Mucosa of descending colon (tissue), 3 donors: ENCODE data around the gene EHMT1. TPM values are rescaled to one million over a fixed set of nuclear protein-coding genes. Genes with fewer than 3 reads are reported as not detected.

Source experiments
- ATAC-seq: fragments of 200-7000 bp; cut with Tn5 transposase; one replicate; pipeline ENCODE4 v1.9.1; 2020; ENCODE audit warnings: mild to moderate bottlenecking, moderate library complexity
- DNase-seq, 3 donors: peaks; one replicate each; pipeline ENCODE4 v3.0.0-alpha.2; 2020
- H3K36me3 ChIP-seq: fragments of 200-600 bp; one replicate; pipeline ENCODE4 v1.8.0; 2021; ENCODE audit warnings: low read depth, mild to moderate bottlenecking
- H3K4me1 ChIP-seq: fragments of 200-600 bp; one replicate; pipeline ENCODE4 v1.8.0; 2021; ENCODE audit warnings: low read depth, mild to moderate bottlenecking
- H3K4me3 ChIP-seq: fragments of 200-600 bp; one replicate; pipeline ENCODE4 v1.8.0; 2021; ENCODE audit warnings: mild to moderate bottlenecking
- H3K9me3 ChIP-seq: fragments of 200-600 bp; one replicate; pipeline ENCODE4 v1.8.0; 2021; ENCODE audit warnings: mild to moderate bottlenecking
- CTCF ChIP-seq: fragments of 200-600 bp; IDR thresholded peaks from one replicate; pipeline ENCODE4 v1.8.0; 2022; ENCODE audit warnings: antibody characterized with exemption, mild to moderate bottlenecking
- intact Hi-C, 2 donors: fragments of 100-400 bp; cut with DNase I in 1 of 2; cut with micrococcal nuclease in 1 of 2; formaldehyde crosslinking; loops; one replicate each; pipeline versions ENCODE4 v1.11.0 to v1.11.1; 2022; cut with DNase I, micrococcal nuclease
- total RNA-seq, 3 donors: library from RNA; stranded (reverse); fragmentation: NEBNext Ultra II Directional in 2 of 3; extraction: Animal tissue kit (Norgen Biotek cat#: 25700) in 2 of 3; gene quantifications; one replicate each; pipeline versions ENCODE4 v1.2.1 to v1.2.4, GENCODE V29; 2021 to 2023
- donor health status: DM: no; HTN: no; CAD: no; lungs with moderate emphysema.
- donor health status: DM: no; HTN: no; CAD: no.
- donor health status: DM: no; HTN: yes; CAD: no.

EHMT1 gene
- total RNA-seq, 3 donors from 2014 or later: 78.4 to 90.8 (median 83.3) TPM

GRCh38 chr9:137820161-137820855 is 201.5 kb downstream of the EHMT1 start:
- Histone ChIP-seq H3K4me3 (no peak overlapping the region), H3K9me3 (no peaks in the 10 kb centered on the region), H3K4me1 (no peaks in the 10 kb centered on the region), H3K36me3 (no peaks in the 10 kb centered on the region)
- DNase-seq (no peak), ATAC-seq (no peak)
- TF ChIP-seq CTCF: no peak
- intact Hi-C loops: no loop called here

GRCh38 chr9:137823986-137824771 is 205.4 kb downstream of the EHMT1 start:
- DNase-seq: no peak
- H3K4me1 ChIP-seq: no peaks in the 10 kb centered on the region

GRCh38 chr9:137825324-137825989 is 206.7 kb downstream of the EHMT1 start:
- Histone ChIP-seq H3K9me3 (no peaks in the 10 kb centered on the region), H3K4me3 (no peak overlapping the region), H3K4me1 (no peaks in the 10 kb centered on the region), H3K36me3 (no peaks in the 10 kb centered on the region)
- no peak for TF ChIP-seq CTCF
- peak; percentile 42 for ATAC-seq
- intact Hi-C loops: no loop called here
- DNase-seq: no peak

More at GRCh38 chr9:137823986-137824771, 205.4 kb downstream of the EHMT1 start:
- Histone ChIP-seq H3K36me3 (no peaks in the 10 kb centered on the region), H3K4me3 (no peak overlapping the region), H3K9me3 (no peaks in the 10 kb centered on the region)
- intact Hi-C loops: no loop called here
- TF ChIP-seq CTCF: no peak
- ATAC-seq: no peak

- H3K4me3 ChIP-seq: no peak overlapping the region
- TF ChIP-seq CTCF: no peak
- no peaks in the 10 kb centered on the region for H3K9me3 ChIP-seq
- ATAC-seq (no peak), DNase-seq (no peak)
- intact Hi-C loops: no loop called here
- no peaks in the 10 kb centered on the region for H3K4me1 ChIP-seq
- no peaks in the 10 kb centered on the region for H3K36me3 ChIP-seq
Observed at GRCh38 chr9:137827908-137828526, 209.2 kb downstream of the EHMT1 start.

- DNase-seq: peak in 1 of 3 donors; percentile 12
- intact Hi-C loops: no loop called here
Observed at GRCh38 chr9:137828527-137829259, 209.9 kb downstream of the EHMT1 start.

More at GRCh38 chr9:137828527-137829259, 209.9 kb downstream of the EHMT1 start:
- ATAC-seq: no peak
- Histone ChIP-seq H3K9me3 (no peaks in the 10 kb centered on the region), H3K36me3 (no peaks in the 10 kb centered on the region), H3K4me1 (no peaks in the 10 kb centered on the region), H3K4me3 (no peak overlapping the region)
- no peak for TF ChIP-seq CTCF
